ENCODE data around the gene SNX24.
A peak's percentile ranks its signal among the peaks of the same experiment; 100 is the strongest.
"Not testable (repeated sequence)": the region's sequence is repeated elsewhere in the genome, so short reads cannot be mapped to it uniquely, and the experiment has no call there.

SNX24 gene, protein sequence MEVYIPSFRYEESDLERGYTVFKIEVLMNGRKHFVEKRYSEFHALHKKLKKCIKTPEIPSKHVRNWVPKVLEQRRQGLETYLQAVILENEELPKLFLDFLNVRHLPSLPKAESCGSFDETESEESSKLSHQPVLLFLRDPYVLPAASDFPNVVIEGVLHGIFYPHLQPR

DNA sequence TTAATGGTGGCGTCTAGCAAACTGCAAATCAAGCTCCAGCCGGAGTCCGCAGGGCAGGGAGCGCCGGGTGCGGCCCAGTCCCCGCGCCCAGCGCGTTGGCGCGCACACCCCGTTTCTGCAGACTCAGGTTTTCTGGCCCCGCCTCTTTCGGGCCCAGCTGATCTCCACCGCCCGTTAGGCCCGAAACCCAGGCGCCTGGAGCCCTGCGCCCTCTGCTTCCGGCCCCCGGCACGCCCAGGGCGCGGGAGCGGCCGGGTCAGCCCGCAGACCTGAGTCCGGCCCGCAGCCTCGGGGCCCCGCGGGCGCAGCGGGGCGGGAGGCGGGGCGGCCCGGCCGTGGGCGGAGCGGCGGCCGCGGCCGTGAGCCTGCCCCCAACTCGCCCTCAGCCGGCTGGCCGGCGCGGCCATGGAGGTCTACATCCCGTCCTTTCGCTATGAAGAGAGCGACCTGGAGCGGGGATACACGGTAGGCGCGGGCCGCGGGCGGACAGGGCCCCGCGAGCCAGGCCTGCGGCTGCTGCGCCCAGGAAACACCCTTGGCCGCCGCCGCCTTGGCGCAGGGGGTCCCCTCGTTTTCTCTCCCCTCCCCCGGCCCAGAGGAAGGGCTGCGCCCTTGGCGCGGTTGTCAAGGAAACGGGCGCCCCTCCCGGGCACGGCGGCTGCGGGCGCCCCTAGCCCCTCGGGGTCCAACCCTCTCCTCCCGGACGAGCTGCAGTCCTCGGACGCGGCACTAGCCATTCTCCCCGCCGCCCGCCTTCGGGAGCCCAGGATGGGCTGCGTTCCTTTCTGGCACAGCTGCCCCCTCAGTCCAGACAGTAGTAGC lies at the start of gene SNX24:
TSS of gene SNX24 (plus strand) at position 385 of the 822 bp plus-strand sequence. CDS start at position 406, 21 bp downstream.
- peak; percentile 4 for DNase-seq (ENCODE audit: low read depth, low spot score)

DNA sequence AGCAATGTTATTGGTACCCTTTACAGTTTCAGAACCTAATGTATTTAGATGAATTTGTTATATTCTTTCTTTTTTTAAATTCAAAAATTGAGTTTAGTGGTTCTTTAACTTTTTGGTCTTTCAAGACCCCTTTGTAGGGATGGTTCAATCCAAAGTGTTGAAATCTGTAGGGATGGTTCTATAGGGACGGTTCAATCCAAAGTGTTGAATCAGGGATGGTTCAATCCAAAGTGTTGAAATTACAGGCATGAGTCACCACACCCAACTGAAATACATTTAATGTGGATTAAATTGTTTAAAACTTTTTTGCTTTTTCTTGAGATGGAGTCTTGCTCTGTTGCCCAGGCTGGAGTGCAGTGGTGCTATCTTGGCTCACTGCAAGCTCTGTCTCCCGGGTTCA lies 39.9 kb upstream of the SNX24 start:
- no peak for DNase-seq (ENCODE audit: low read depth, low spot score)

DNA sequence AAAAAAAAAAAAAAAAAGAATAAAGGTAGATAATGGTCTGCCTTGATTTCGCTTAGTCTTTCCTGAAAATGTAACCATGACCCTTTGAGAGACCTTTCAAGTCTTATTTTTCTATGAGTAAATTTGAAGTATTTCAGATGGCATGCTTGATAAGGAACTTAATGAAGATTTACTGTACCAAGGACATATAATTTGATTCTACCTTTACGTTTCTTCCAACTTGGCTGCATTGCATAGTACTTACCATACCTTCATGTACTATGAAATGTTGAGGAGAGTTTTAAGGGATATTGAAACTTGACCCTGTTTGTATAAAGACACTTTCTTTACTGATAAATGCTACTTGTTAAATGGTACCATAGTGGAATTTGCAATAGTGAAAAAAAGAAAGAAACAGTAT lies 35.0 kb upstream of the SNX24 start:
- no peak for DNase-seq (ENCODE audit: low read depth, low spot score)

DNA sequence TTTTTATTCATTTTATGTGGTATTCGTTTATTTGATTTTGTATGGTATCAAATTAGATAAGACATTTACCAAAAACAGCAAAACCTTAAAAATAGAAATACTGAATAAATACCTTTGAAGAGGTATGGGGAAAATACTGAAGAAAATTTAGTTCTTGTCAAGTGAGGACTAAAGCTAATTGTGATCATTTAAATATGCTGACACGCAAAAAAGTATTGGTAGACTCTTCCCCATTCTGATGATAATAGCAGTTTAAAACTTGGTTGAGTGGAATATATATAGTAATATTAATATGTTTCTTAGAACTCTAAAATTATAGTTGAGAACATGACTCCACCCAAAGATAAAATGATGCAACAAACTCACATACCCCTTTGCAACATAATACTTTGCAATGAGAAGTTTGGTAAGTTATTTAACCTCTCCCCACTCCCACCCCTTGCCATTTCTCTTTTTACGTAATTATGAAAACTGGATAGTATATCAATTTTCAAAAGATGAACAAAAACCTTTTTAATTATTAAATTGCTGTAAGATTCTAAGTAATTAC lies 30.1 kb upstream of the SNX24 start:
- DNase-seq (ENCODE audit: low read depth, low spot score): no peak

DNA sequence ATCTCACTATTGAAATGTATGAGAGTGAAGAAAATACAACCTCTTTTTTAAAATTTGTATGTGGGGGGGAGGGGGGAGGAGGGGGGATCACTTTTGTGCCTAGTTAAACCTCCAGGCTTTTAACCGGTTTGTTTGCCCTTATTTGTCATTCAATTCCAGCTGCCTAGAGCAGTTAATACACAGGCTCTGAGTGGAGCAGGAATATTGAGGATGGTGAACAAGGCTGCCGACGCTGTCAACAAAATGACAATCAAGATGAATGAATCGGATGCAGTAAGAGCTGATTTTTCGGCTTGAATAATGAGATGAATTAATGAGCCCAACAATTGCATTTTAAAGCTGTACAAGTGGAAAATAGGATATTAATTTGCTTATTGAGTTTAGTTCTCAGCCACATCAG lies 28.7 kb upstream of the SNX24 start:
- no peak for DNase-seq (ENCODE audit: low read depth, low spot score)

DNA sequence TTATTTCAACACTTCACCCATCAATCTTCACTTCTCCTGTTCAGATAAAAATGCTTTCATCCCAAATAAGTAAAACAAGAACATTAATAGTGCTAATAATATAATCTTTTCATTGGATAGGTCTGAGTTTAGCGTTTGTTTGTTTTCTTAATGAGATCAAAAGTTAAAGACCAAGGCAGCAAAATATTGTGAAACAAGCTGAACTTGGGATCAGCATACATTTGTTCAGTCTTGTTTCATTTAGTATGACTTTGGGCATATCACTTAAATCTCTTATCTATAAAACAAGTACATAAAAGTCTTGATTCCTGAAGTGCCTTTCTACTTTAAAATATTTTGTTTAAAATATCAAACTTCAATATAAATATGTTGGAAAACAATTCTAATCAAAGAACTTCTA lies 13.4 kb upstream of the SNX24 start:
- no peak for DNase-seq (ENCODE audit: low read depth, low spot score)

DNA sequence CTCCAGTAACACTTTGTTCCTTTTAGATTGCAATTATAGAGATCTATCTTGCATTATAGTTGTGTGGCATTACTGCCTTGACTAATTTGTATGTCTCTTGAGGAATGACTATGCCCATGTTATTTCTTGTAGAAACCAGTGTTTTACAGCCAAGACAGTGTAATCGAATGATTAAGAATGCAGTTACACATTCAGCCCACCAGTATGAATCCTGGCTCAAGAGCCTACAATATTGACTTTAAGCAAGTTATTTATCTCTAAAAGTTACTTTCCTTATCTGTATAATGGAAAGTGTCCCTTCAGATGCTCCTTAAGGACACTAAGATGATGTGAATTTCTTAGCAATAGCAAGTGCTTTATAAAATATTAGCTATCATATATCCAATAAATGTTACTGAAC lies 9.7 kb upstream of the SNX24 start:
- no peak for DNase-seq (ENCODE audit: low read depth, low spot score)

DNA sequence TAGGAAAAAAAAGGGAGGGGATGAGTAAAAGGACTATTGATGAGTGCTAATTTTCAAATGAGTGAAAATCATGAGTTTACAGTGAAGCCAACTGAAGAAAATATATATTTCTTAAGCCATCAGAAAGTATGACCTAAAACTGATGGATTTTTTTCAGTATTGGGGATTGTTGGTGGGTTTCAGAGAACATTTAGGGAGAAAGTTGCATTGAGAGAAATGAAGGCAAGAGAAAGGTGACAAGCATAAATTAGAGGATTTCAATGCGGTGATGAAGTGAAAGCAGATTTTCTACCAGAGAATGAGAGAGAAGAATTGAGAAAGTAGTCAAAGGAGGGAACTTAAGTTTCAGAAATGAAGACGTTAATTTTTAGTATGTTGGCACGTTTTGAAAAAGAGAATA lies 8.5 kb upstream of the SNX24 start:
- no peak for DNase-seq (ENCODE audit: low read depth, low spot score)

DNA sequence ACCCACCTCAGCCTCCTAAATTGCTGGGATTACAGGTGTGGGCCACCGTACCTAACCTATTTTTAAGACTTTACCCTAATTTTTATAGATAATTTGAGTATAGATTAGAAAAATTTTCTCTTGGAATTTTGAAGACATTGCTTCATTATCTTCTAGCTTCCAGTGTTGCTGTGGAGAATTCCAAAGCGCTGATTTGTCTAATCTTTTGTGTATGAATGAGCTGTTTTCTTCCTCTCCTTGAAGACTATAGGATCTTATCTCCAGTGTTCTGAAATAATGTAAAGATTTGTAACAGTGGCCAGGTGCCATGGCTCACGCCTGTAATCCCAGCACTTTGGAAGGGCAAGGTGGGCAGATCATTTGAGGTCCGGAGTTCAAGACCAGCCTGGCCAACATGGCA lies 5.7 kb upstream of the SNX24 start:
- DNase-seq (ENCODE audit: low read depth, low spot score): no peak

DNA sequence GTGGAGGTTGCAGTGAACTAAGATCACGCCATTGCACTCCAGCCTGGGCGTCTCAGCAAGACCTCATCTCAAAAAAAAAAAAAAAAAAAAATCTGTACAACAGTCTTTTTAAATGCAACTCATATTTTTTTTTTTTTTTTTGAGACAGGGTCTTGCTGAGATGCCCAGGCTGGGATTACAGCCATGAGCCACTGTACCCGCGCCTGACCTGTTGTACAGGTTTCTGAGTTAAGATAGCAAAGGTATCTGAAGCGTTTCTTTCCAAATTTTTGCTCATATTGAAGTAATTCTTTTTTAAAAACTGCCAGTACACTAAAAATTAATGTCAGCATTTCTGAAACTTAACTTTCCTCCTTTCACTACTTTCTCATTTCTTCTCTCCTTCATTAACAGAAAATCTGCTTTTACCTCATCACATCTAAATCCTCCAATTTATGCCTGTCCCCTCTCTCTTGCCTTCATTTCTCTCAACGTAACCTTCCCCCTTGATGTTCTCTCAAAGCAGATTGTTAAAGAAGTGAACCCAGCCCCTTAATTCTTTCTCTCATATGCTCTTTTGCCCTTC lies 3.3 kb upstream of the SNX24 start:
- DNase-seq (ENCODE audit: low read depth, low spot score): no peak

DNA sequence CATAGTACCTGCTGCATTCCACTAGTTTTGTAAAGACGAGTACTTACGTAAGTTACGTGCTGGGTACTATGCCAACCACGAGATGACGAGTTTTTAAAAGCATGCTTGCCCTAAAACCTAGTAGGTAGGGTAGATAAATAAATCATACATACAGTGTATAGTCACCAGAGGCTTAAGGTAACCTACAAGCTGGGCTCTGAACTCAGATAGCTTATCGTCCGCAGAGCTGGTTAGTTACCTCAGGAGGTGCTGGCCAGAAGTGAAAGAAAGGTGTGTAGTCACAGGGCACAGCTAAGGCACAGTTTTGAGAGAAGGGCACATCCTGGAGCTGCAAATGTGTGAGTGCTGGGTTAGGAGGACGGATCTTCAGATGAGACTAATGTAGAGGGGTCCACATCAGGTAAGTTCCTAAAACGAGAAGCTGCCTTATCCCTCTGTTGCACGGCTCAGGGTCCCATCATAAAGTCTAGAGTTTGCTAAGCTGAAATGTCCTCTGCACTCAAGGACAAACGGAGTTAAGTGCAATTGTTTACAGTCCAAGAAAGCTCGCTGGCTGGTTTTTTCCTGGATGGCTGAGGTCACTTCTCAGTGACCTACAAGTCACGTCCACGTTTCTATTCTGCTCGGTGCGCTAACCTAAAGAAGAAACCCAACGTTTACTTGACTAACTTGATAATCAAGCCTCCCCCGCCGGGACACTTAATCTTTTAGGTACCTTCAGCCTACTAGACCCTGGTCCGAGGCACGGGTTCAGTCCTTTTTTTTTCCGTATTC lies 1.1 kb upstream of the SNX24 start:
- no peak for DNase-seq (ENCODE audit: low read depth, low spot score)

DNA sequence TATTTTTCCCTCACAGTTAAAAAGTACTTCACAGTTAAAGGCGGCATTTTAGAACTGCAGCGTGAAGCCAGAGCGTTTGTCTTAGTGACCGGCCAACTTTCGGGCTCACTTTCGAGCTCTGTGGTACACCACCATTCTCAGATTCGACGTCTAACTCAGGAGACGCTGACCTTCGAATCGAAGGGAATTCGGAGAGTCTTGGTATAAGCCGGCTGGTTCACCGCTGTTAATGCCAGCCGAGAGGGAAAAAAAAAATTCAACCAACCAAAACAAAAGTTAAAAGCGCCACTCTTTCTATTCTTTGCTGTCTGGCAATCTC lies 544 bp upstream of the SNX24 start:
- DNase-seq (ENCODE audit: low read depth, low spot score): no peak

DNA sequence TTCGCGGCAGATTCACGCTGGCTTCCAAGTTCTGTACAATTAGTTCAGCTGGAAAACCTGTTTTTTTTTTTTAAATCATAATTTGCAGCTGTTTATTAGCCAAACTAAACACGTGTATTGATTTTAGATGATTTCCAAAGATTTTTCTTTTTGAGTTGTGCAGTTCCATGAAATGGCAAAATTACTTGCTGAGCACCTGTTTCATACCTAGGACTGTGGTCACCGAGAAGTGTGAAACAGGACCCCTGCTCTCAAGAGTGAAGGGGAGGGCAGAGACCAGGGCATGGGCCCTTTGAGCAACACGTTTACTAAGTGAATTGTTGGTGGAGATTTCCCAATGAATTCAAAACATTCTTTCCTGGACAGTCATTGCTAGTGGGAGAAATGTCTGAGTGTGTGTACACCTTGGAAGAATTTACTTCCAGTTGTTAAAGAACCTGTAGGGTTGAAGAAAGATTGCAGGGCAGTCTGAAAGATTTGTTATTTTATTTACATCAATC lies 688 bp downstream of the SNX24 start:
- no peak for DNase-seq (ENCODE audit: low read depth, low spot score)

DNA sequence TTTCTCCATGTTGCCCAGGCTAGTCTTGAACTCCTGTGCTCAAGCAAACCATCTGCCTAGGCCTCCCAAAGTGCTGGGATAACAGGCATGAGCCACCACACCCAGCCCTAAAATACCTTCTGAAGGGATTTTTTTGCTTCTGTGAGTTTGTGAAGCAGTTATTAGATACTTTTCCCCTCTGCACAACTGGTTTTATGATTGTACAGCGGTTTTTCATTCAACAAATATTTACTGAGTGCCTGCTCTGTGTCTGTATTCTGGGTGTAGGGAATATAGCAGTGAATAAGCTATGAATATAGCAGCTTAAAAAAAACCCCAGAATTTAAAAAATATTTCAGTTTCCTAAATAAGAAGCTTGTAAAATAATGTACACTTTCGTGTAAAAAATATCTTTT lies 2.3 kb downstream of the SNX24 start:
- no peak for DNase-seq (ENCODE audit: low read depth, low spot score)

DNA sequence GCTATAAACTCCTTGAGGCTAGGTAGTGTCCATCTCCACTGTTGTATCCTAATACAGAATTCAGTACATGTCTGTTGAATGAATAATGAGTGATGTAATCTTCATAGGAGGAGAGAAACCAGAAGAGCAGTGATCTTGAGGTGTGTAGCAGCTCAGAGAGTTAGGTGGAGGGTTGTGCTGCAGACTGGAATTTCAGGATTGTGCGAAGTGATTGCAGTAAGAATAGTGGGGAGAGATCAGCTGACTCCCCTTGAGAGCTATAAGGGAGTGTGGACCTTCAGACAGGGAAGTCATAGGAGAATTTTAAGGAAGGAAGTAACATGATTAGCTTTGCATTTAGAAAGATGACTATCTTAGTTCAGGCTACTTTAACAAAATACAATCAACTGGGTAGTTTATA lies 4.4 kb downstream of the SNX24 start:
- no peak for DNase-seq (ENCODE audit: low read depth, low spot score)

DNA sequence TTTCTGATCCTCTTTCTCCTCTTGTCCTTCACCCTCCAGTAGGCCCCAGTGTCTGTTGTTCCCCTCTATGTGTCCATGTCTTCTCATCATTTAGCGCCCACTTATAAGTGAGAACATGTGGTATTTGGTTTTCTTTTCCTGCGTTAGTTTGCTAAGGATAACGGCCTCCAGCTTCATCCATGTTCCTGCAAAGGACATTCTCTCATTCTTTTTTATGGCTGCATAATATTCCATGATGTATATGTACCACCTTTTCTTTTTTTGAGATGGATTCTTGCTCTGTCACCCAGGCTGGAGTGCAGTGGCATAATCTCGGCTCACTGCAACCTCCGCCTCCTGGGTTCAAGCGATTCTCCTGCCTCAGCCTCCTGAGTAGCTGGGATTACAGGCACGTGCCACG lies 12.1 kb downstream of the SNX24 start:
- not testable (repeated sequence) for DNase-seq (ENCODE audit: low read depth, low spot score)

DNA sequence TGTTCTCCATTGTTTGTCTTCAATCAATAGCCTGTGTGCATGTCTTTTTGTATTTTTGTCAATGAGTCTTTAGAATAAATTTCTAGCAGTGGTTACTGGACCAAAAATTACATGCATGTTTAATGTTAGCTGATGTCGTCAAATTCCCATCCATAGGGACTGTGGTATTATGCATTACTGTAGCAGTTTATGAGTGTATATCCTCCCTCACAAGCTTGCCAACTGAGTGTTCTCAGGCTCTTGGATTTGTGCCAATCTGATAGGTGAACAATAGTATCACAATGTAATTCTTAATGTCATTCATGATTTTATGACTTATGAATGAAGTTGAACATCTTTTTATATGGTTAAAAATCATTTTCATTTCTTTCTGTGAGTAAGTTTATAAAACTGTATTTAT lies 13.0 kb downstream of the SNX24 start:
- no peak for DNase-seq (ENCODE audit: low read depth, low spot score)

DNA sequence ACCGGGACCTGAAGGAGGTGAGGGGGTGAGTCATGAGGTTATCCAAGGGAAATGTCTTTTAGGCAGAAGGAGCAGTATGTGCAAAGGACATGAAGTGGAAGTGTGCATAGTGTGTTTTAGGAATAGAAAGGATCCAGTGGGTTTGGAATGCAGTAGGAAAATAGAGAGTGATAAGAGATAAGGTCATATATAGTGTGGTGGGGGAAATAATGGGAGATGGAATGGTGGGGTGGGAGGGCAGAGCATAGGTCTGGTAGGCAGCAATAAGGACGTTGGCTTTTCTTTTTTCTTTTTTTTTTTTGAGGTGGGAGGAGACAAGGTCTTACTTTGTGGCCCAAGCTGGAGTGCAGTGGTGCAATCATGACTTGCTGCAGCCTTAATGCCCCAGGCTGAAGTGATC lies 17.8 kb downstream of the SNX24 start:
- DNase-seq (ENCODE audit: low read depth, low spot score): no peak

DNA sequence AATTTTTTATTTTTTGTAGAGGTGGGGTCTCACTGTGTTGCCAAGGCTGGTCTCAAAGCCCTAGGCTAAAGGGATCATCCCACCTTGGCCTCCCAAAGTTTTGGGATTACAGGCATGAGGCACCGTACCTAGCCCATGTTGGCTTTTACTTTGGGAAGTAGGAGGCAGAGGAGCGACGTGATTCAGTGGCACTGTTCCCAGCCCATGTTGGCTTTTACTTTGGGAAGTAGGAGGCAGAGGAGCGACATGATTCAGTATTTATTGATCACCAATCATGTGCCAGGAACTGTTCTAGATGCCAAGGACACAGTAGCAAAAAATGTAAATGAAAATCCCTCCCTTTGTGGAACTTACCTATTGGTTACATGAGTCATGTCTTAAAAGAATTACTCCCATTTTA lies 18.3 kb downstream of the SNX24 start:
- DNase-seq (ENCODE audit: low read depth, low spot score): no peak

DNA sequence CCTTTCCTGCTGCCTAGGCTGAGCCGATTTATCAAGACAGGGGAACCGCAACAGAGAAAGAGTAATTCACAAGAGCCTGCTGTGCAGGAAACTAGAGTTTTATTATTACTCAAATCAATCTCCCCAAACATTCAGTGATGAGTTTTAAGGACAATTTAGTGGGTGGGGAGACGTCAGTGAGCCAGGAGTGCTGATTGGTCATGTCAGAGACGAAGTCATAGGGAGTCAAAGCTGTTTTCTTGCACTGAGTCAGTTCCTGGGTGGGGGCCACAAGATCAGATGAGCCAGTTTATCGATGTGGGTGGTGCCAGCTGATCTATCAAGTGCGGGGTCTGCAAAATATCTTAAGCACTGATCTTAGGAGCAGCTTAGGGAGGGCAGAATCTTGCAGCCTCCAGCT lies 19.0 kb downstream of the SNX24 start:
- DNase-seq (ENCODE audit: low read depth, low spot score): no peak

DNA sequence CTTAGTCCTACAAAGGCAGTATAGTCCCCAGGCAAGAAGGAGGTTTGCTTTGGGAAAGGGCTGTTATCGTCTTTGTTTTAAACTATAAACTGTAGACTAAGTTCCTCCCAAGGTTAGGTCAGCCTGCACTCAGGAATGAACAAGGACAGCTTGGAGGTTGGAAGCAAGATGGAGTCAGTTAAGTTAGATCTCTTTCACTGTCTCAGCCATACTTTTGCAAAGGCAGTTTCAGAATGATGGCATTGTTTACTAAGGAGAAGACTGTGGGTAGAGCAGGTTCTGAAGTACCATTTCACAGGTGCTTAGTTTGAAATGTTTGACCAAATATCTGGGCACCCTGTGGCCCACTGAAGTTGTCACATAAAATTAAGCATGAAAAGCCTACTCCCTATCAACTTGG lies 19.4 kb downstream of the SNX24 start:
- DNase-seq (ENCODE audit: low read depth, low spot score): no peak

DNA sequence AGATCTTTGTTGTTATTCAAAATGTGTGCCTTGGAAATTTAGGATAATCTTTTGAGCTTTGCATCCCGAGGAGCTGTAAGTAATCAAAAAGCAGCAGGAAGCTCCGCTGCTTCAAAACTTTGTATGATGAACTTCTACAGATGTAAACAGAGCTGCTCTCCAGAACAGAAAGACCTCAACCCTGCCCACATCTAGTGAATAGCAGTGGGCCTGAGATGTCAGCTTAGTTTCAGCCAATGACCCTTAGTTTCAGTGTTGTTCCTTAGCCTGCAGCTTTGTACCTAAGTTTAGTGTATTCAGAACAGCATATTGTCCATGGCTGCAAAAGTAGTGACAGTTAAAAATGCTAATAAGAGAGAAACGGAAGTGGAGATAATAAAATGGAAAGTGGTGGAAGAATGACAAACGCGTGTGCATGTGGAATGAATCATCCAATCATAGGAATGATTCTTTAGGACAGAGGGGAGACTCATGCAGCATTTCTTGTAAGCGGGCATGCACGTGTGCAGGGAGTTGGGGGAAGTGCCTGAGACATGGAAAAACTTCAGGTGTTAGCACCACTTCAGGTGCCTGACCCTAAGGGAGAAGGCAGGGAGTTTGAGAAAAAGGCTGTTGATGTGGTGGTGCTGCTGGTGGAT lies 24.9 kb downstream of the SNX24 start:
- DNase-seq (ENCODE audit: low read depth, low spot score): no peak

Measured in brain pericyte (primary cell).